NT2/D1 (cell line): ENCODE data around the gene ACTR3.

Experiments
- YY1 ChIP-seq: IDR thresholded peaks from 2 replicates; pipeline ENCODE4 v1.6.1; 2011; ENCODE audit not compliant: insufficient read length, insufficient read depth
- ZNF274 ChIP-seq: IDR thresholded peaks from 2 replicates; pipeline ENCODE4 v1.6.1; 2011; ENCODE audit warnings: mild to moderate bottlenecking, low read depth, low read length

DNA sequence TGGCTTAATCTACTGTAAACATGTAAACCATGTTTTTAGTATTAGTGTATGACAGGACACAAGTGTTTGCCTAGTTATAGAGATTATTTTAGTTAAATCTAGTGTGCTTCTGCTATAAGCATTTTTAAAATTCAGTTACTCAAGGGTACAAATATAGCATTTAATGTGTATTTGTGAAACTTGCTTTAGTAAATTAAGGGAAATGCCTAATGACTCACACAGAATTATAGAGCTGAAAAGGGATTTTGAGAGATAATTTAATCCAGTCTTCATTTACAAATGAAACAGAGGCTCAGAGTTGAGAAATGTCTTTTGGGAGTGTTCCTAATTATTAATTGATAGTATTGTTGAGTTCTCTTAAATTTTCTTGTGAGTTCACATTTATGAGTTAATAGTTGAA lies 8.2 kb downstream of the ACTR3 start:
- TF ChIP-seq ZNF274 (no peak), YY1 (no peak)
